HPDE6-E6E7 (cell line): Measurements from ENCODE around the gene RIC1.
"Not testable (repeated sequence)": the region's sequence is repeated elsewhere in the genome, so short reads cannot be mapped to it uniquely, and the experiment has no call there.

ENCODE experiments used
- DNase-seq: peaks from one replicate; pipeline ENCODE4 v3.0.0; 2011; ENCODE audit warnings: missing footprints; ENCODE audit errors: extremely low spot score

Gene RIC1

GRCh38 chr9:5621327-5621726, 7.6 kb upstream of the RIC1 start:
- DNase-seq = no peak

GRCh38 chr9:5622016-5622415, 6.9 kb upstream of the RIC1 start:
- DNase-seq = no peak

- no peak for DNase-seq
These were observed 4.3 kb upstream of the RIC1 start for GRCh38 chr9:5624655-5625054.

- no peak for DNase-seq
These were observed 1.9 kb upstream of the RIC1 start for GRCh38 chr9:5626727-5627634.

- not testable (repeated sequence) for DNase-seq
These were observed 1.2 kb upstream of the RIC1 start for GRCh38 chr9:5627686-5628085.

- no peak for DNase-seq
These were observed 751 bp upstream of the RIC1 start for GRCh38 chr9:5628183-5628529.

- DNase-seq = no peak
These were observed 589 bp downstream of the RIC1 start for GRCh38 chr9:5629312-5630080.

- DNase-seq = no peak
These were observed 1.2 kb downstream of the RIC1 start for GRCh38 chr9:5630081-5630507.

GRCh38 chr9:5631026-5631425, 2.1 kb downstream of the RIC1 start:
- DNase-seq = no peak

- no peak for DNase-seq
These were observed 3.6 kb downstream of the RIC1 start for GRCh38 chr9:5632540-5632939.

GRCh38 chr9:5633243-5633642, 4.3 kb downstream of the RIC1 start:
- DNase-seq = no peak

- DNase-seq = no peak
These were observed 6.5 kb downstream of the RIC1 start for GRCh38 chr9:5635390-5635789.

GRCh38 chr9:5639816-5640215, 10.9 kb downstream of the RIC1 start:
- no peak for DNase-seq

- DNase-seq = no peak
These were observed 13.3 kb downstream of the RIC1 start for GRCh38 chr9:5642170-5642569.

- no peak for DNase-seq
These were observed 14.2 kb downstream of the RIC1 start for GRCh38 chr9:5643005-5643624.

GRCh38 chr9:5644501-5644900, 15.6 kb downstream of the RIC1 start:
- no peak for DNase-seq

- no peak for DNase-seq
These were observed 17.2 kb downstream of the RIC1 start for GRCh38 chr9:5646116-5646515.

- no peak for DNase-seq
These were observed 21.6 kb downstream of the RIC1 start for GRCh38 chr9:5650356-5651105.

GRCh38 chr9:5651246-5651645, 22.3 kb downstream of the RIC1 start:
- no peak for DNase-seq

- no peak for DNase-seq
These were observed 23.9 kb downstream of the RIC1 start for GRCh38 chr9:5652821-5653220.

- not testable (repeated sequence) for DNase-seq
These were observed 33.9 kb downstream of the RIC1 start for GRCh38 chr9:5662804-5663203.

- DNase-seq = no peak
These were observed 36.2 kb downstream of the RIC1 start for GRCh38 chr9:5665059-5665458.
